IPS-18c (cell line): ENCODE measurements around the gene DCLK2.
"Not testable (repeated sequence)": the region's sequence is repeated elsewhere in the genome, so short reads cannot be mapped to it uniquely, and the experiment has no call there.

Experiments used
- H3K4me3 ChIP-seq: 2 replicates; pipeline ENCODE4 v1.7.0; 2013; ENCODE audit warnings: low read depth, mild to moderate bottlenecking, low read length, moderate library complexity; ENCODE audit not compliant: insufficient read depth
- H3K9me3 ChIP-seq: one replicate; pipeline ENCODE4 v1.6.1; 2013; ENCODE audit warnings: mild to moderate bottlenecking, low read length, moderate library complexity; ENCODE audit not compliant: control insufficient read depth, insufficient read depth

DCLK2 gene

DNA sequence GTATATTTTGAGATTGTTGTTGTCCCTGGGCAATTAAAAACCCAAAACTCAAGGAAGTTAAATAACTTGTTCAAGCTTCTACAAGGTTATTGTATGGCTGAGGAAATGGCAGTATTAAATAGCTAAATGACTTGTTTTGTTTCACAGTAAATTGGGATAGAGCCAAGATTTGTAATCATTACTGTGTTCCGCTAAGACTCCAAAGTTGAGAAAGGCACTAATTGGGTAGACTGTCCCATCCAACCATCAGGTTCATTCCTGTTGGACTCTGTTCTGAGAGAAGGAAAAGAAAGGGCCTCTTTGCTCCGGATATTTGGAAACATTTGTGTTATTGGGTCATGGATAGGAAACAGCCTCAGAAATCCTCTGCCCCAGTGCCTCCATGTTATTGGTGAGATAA, 82.2 kb downstream of the DCLK2 start:
- Histone ChIP-seq H3K4me3 (no peak overlapping the region), H3K9me3 (no peaks in the 10 kb centered on the region)

GRCh38 chr4:150161109-150161508, 82.9 kb downstream of the DCLK2 start:
- H3K4me3 ChIP-seq, result no peak overlapping the region
- no peaks in the 10 kb centered on the region for H3K9me3 ChIP-seq

DNA sequence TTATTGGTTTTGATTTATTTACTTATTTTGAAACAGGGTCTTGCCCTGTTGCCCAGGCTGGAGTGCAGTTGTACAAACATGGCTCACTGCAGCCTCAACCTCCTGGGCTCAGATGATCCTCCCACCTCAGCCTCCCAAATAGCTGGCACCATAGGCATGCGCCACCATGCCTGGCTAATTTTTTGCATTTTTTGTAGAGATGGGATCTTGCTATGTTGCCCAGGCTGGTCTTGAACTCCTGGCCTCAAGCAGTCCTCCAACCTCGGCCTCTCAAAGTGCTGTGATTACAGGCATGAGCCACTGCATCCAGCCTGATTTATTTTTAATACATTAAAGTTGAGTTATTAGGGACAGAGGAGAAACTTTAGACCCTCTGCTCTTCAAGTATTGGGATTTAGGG, 83.8 kb downstream of the DCLK2 start:
- H3K4me3 ChIP-seq, H3K9me3 ChIP-seq: not testable (repeated sequence)

GRCh38 chr4:150164055-150164454, 85.8 kb downstream of the DCLK2 start:
- Histone ChIP-seq H3K9me3 (no peaks in the 10 kb centered on the region), H3K4me3 (no peak overlapping the region)

DNA sequence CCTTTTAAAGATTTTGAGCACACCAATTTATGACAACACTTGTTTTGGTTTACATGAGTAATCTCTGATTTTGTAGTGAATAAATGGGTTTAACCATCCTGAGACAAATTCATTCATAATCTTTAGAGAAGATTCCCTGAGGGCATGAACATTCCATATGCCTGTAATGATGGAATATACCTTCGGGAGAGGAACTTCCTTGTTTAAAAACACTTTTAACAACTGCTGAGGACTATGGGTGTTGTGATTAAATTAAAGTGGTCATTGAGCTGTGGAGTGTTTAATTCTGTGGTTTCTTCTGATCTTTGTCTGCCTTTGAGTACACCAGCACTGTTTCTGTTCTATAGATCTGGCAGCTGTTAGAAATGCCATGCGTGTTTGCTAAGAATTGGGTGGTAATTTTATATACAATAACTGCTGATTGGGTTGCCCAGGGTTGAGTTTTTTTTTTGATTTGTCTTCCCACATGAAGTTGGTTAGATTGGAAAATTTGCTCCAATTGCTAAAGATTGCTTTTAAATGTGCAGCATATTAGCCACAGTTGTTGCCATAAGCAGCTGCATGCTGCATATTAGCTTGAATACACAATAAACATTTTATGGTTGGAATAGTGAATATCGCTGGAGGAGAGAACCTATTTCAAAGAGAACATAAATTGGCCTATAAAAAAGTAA, 86.8 kb downstream of the DCLK2 start:
- H3K4me3 ChIP-seq, result no peak overlapping the region
- H3K9me3 ChIP-seq, result no peaks in the 10 kb centered on the region

GRCh38 chr4:150167054-150167453, 88.8 kb downstream of the DCLK2 start:
- H3K9me3 ChIP-seq, result no peaks in the 10 kb centered on the region
- no peak overlapping the region for H3K4me3 ChIP-seq

DNA sequence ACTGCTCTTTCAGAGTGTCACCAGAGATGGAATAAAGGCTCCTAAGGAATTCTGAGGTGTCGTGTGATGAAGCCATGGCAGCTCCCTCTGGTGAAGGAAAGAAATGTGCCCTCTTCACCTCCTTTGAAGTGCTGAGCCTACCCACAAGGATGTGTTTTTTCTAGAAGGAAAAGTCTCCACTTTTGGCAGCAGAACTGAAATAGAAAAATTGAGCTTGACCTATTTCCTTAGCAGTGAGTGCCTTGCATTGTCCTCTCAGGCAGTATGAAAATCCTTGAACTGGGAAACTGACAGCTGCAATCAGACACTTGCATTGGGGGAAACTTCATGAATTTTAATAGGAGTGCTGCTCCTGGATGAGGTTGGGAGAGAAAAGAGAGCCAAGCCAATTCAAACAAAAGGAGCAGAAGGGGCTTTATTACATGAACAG, 95.2 kb downstream of the DCLK2 start:
- H3K4me3 ChIP-seq, result no peak overlapping the region
- peaks cover 2% of the 10 kb centered on the region for H3K9me3 ChIP-seq

- no peak overlapping the region for H3K4me3 ChIP-seq
- peaks cover 2% of the 10 kb centered on the region for H3K9me3 ChIP-seq
These were observed 95.7 kb downstream of the DCLK2 start for GRCh38 chr4:150173982-150174398.

DNA sequence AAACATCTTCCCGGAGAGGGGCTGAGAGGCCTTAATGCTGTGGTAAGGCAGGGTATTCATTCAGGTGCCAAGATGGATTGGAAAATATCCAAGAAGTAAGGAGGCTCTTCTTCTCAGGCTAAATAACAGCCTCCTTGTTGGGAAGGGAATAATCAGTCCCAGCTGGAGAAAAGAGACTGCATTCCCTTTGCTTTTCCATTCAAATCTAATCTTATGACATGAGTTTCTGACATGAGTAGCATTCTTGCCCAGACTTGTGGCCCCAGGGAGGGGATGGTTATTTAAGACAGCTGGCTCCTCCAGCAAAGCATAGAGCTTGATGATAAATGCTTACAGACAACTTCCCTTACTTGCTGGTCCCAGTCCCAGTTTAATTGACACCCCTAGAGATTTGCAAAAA, 98.3 kb downstream of the DCLK2 start:
- peaks cover 4% of the 10 kb centered on the region for H3K9me3 ChIP-seq
- H3K4me3 ChIP-seq, result no peak overlapping the region

DNA sequence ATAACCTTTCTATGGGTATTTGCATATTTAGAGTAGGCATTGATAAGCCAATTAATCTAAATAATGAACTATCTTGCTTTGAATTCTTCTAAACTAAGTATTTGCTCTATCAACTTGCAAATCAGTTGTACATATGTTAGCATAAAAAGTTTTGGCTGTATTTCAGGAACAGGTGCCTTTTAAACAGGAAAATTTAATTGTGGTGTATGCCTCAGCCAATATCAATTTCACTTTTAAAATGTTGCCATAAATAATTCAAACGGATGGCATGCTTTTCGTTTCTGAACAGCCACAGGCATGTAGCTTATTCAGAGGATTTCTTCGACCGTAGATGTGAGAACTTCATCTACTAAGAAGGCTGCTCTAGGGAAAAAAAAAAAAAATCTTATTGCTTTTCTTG, 99.9 kb downstream of the DCLK2 start:
- no peak overlapping the region for H3K4me3 ChIP-seq

GRCh38 chr4:150181536-150181935, 103.3 kb downstream of the DCLK2 start:
- H3K9me3 ChIP-seq, result peaks cover 3% of the 10 kb centered on the region
- H3K4me3 ChIP-seq, result no peak overlapping the region

More for the DNA sequence above, 99.9 kb downstream of the DCLK2 start:
- peaks cover 4% of the 10 kb centered on the region for H3K9me3 ChIP-seq

DNA sequence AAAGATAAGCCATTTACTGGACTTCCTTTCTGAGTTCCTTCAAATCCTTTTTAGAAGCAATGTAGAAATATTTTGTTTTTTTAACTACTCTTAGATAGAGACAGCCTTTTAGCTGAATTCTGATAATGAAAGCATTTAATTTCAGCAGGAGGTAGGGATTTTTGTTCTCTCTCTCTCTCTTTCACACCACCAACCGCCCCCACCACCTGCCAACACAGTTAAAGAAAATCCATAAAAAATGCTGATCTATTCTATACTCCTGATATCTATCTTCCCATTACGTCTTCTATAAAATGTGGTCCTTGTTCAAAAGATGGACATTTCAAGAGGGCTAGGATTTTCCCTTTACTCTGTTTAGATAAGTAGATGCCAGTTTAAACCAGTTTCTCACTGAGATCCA, 104.5 kb downstream of the DCLK2 start:
- Histone ChIP-seq H3K4me3 (no peak overlapping the region), H3K9me3 (peaks cover 2% of the 10 kb centered on the region)

DNA sequence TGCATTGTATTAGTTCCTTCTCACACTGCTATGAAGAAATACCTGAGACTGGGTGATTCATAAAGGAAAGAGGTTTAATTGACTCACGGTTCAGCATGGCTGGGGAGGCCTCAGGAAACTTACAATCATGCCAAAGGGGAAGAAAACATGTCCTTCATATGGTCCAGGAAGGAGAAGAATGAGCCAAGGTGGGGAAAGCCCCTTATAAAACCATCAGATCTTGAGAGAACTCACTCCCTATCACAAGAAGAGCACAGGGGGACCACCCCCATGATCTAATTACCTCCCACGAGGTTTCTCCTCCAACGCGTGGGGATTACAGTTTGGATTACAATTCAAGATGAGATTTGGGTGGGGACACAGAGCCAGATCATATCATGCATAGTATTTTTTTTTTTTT, 106.8 kb downstream of the DCLK2 start:
- H3K4me3 ChIP-seq, H3K9me3 ChIP-seq: not testable (repeated sequence)

- no peaks in the 10 kb centered on the region for H3K9me3 ChIP-seq
These were observed 114.7 kb downstream of the DCLK2 start for GRCh38 chr4:150192986-150193385.

GRCh38 chr4:150197256-150197655, 119.0 kb downstream of the DCLK2 start:
- H3K9me3 ChIP-seq, H3K4me3 ChIP-seq: not testable (repeated sequence)

More at GRCh38 chr4:150192986-150193385, 114.7 kb downstream of the DCLK2 start:
- no peak overlapping the region for H3K4me3 ChIP-seq

GRCh38 chr4:150199056-150199455, 120.8 kb downstream of the DCLK2 start:
- Histone ChIP-seq H3K4me3 (no peak overlapping the region), H3K9me3 (no peaks in the 10 kb centered on the region)

GRCh38 chr4:150205016-150205415, 126.8 kb downstream of the DCLK2 start:
- H3K4me3 ChIP-seq, result no peak overlapping the region
- H3K9me3 ChIP-seq, result no peaks in the 10 kb centered on the region

DNA sequence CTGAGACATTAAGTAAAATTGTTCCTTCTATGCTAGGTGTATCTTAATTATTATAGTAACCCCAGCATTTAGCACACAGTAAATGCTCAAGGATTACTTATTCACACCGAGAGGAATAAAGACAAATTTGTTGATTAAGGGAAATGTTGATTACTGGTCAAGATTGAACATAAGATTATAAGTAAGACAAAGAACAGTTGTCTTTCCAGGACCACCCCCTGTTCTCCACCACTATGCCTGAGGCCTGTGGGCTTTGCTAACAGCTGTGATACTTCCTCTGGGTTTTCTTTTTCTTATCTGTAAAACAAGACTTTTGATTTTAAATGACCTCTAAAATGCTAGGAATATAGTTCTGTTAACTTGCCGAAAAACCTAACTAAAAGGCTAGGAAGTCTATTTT, 128.0 kb downstream of the DCLK2 start:
- Histone ChIP-seq H3K4me3 (no peak overlapping the region), H3K9me3 (no peaks in the 10 kb centered on the region)

DNA sequence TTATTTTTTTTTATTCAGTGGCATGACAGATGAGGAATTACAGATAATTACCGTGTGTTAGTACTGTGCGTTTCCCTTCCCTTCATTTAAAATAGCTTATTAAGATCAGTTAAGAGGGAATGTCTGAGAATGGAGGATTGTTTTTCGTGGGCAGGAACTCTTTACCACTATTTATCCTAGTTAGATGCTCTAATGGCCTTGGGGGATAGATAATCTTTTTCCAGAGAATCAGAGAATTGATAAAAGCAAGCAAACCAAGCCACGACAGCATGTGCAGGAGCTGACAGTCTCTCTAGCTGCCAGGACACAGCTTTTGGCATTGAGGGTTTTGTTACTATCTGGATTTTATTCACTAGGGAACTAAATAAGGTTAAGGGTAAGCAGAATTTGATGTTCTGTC, 128.7 kb downstream of the DCLK2 start:
- no peaks in the 10 kb centered on the region for H3K9me3 ChIP-seq
- H3K4me3 ChIP-seq, result no peak overlapping the region
